HPDE6-E6E7 (cell line): Measurements from ENCODE around the gene TMEM163.
"Not testable (repeated sequence)": the region's sequence is repeated elsewhere in the genome, so short reads cannot be mapped to it uniquely, and the experiment has no call there.

Experiments
- DNase-seq: peaks from one replicate; pipeline ENCODE4 v3.0.0; 2011; ENCODE audit warnings: missing footprints; ENCODE audit errors: extremely low spot score

The TMEM163 gene

DNA sequence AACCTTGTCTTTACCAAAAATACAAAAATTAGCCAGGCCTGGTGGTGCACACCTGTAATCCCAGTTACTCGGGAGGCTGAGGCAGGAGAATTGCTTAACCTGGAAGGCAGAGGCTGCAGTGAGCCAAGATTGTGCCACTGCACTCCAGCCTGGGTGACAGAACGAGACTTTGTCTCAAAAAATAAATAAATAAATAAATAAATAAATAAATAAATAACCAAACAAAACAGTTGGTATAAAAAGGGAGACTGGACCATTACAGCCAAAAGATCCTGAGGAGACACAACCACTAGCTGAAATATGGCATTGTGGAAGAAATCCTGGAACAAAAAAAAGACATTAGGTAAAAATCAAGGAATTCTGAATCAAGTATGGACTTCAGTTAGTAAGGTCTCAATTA is 4.9 kb upstream of the TMEM163 start:
- DNase-seq, result not testable (repeated sequence)

DNA sequence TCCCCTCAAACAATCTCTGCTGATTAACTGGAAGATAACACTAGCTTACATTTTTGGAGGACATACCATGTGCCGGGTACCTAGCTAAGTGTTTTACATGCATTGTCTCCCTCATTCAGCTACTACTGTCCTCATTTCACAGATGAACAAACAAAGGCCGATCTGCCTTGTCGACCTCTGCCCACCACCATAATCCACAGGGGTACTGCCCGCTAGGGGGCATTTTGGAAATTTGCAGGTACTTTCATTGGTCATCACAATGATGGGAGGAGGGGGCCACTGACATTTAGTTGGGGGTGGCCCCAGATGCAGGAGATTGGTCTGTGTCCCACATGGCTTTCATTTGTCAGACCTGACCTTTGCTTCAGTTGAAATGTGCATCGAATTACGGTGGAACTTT is 3.9 kb upstream of the TMEM163 start:
- DNase-seq, result no peak

DNA sequence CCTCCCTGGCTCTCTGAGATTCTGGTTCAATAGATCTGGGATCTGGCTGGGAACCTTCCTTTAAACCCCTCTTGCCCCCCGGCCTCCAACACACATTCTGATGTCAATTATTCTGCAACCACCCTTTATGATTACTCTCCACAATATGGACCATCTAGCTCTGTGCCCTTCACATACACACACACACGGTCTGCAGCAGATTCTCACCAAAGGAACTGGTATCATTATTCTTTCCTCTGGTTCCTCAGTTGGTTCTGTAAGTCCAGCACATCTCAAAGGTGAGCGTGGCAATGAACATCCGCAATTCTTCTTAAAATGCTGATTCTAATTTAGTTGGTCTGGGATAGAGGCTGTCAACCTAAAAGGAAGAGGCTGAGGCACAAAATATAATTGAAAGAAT is 2.8 kb upstream of the TMEM163 start:
- no peak for DNase-seq

DNA sequence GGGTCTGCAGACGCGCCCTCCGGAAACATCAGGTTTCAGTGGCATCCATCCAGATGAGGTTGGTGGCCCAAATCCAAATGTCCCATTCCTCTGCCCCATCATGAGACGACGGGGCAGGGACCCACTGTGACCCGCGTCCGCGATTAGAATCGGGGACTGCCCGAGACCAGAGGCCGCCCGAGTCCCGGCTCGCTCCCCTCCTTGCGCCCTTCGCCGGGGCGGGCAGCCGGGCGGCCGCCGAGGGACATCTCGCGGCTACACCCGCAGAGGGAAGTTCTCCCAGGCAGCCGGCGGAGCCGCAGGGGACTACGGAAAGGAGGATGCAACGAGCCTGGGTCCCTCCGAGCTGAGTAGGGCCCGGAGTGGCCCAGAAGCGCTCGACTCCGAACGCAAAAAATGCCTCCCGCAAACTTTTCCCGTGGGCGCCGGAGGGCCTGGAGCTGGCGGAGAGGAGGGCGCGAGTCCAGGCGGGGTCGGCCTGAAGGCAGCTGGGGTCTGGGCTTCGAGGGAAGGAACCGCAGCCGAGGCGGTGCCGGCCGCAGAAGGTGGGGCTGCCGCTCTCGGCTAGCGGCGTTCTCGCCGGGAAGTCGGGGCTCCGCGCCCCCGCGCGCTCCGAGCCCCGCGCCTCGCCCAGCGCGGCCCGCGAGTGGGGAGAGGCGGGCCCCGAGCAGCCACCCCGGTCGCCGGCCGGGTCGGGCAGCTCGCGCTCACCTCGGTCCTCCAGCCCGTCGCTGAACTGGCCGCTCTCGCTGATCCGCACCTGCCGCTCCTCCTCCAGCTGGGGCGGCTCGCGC is 580 bp downstream of the TMEM163 start:
- DNase-seq, result no peak

DNA sequence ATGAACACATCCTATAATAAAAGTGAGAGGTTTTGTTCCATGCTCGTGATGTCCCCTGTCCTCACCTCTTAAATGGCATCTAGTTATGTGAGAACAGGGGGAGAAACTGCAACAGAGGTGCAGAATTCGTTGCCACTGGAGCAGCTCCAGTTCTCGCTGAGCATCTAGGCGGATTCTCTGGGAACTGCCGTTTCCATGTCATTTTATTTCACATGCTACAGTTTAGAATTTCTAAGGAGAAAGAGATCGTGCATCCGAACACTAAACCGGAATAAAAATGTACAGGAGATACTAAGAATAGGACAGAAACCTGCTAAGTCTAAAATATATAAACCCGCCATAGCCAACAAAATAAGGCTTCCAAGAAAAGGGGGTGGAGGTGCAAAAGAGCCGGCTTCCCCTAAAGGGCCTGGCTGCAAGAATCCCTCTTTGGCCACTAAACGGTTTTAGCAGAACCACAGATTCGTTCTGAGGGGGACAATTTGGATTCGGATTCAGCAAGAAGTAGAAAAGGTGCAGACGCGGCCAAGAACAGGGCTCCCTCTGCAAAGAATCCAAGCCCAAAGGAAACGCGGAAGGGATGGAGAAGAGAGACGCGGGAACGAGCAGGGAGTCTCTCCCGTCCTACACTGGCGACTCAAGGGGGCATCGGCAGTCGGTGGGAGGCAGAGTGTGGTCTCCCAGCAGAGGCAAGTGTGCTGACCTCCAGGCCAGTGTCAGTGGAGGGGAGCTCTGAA is 1.3 kb downstream of the TMEM163 start:
- no peak for DNase-seq

DNA sequence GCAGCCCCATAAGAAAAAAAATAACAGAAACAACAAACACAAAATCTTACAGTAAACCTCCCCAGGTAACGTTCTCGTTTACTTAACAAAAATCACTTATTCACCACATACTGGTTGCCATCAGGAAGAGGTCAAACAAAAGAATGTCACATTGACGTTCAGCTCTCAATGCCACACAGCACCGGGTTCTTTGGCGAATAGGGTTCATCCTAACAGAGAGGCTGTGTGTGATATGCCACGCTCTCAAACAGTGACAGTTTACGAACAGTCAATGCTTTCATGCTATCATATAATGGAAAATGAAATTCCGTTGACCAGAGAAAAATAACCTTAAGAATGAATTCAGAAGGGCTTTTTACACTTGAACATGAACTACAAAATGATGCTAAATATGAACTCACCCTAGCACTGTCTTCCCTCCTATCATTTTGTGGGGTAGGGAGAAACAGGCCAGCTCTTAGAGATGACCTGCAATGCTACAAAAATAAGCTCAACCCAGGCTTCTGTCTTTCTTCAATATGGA is 2.0 kb downstream of the TMEM163 start:
- no peak for DNase-seq

DNA sequence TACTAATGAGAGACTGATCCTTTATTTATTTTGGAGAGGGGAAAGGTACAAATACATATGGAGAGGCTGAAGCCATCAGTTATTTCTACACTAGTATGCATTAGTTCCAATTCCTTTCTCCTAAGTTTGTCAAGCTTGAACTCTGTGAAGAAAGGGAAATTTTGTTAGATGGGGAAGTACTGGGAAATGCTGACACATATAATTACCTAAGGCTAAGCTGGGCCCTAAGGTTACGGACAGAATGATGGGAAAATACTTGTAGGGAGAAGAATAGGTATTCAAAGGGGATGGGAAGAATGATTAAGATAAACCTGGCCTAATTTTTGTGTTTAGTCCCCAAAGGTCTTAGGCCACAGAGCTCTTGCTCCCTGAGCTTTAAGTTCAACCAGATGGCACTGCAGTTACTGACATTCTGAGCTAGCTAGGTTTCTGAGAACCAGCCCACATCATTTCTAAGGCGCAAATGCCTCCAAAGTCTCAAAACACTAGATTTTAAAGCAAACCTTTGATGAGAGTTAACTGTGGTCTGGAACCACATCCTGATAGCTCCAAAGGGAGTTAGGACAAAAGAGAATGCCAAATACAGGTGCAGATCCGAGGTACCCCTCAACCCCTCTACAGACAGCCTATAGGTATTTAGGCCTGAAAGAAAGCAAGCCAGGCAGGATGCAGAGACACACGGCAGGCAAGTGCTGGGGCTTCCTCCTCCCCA is 2.7 kb downstream of the TMEM163 start:
- DNase-seq, result no peak

DNA sequence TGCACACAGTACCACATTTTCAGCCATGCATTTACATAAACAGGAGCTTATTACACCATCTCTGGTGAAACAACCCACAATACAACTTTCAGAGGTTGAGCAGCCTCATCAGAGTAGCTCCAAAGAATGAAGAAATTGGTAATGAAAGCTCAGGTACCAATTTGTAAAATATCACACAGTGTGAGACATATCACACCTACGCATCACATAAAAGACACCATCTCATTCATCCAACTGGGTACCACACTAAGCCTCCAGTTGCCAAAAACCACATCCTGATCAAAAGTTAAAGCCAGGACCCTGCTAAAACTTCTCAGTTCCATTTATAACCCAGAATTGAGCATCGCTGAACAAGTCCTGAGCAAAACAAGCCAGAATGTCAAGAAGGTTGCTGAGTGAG is 4.6 kb downstream of the TMEM163 start:
- DNase-seq, result no peak

DNA sequence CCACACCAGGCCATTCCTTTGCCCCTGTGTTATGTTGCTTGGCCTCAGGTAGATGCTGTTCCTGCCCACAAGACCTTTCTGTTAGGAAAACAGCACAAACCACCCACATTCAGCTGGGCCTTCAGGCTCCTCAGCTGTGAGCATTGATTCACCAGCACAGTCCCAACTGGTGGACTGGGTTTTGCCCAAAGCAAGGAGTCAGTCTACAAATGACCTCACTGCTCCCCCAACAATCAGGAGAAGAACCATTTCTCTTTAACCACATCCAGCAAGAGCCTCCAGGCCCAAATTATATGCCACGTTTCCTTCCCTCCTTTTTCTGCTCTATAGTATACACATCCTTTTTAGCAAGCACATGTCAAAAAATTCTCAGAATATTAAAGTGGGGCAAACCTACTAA is 5.2 kb downstream of the TMEM163 start:
- DNase-seq, result no peak

DNA sequence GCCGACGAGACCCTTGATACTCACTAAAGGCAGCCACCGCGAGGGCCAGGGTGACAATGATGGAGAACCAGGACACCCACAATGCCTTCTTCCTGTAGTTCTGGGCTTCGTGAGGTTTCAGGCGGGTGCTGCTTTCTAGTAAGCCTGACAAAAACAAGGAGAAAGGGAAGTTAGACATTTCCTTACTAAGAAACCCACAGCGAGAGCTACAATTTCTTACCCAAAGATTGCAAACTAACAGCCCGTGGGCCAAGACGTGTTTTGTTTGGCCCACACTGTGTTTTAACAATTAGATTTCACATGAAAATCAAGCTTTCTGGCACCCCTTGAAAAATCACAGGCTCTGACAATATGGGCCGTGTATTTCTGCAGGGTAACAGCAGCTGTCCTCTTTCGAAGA is 5.6 kb downstream of the TMEM163 start:
- no peak for DNase-seq

DNA sequence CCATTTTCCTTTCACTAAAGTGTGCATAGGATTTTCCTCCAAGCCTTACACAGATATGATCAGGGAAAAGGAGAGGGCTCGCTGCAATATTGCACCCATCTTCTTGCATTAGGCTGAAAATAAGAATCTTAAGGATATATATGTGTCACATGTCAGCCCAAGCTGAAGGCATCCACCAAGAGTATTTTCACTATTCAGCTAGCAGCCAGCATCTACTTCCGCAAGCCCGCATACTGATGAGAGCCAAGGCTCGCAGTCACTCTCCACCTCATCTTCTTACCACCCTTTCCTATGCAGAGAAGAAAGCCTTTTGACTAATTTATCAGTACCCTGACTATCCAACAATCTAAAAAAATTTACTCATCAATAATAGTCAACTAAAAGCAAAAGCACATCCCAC is 6.1 kb downstream of the TMEM163 start:
- no peak for DNase-seq

DNA sequence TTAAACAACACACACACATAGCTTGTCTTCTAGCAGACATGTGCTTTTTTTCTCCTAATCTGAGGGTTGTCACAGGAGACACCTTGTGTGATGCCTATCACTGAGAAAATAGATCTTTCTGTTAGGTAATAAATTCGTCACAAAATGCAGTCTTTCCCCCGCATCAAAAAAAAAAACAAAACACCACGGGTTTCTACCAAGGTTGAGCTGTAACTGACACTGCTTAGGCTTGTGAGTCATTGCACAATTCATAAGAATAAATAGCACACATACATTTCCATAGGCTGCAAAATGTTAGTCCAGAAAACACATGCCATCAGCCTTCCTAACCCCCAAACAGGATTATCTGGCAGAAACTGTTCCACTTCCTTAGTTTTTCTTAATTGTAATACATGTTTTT is 6.5 kb downstream of the TMEM163 start:
- DNase-seq, result no peak

DNA sequence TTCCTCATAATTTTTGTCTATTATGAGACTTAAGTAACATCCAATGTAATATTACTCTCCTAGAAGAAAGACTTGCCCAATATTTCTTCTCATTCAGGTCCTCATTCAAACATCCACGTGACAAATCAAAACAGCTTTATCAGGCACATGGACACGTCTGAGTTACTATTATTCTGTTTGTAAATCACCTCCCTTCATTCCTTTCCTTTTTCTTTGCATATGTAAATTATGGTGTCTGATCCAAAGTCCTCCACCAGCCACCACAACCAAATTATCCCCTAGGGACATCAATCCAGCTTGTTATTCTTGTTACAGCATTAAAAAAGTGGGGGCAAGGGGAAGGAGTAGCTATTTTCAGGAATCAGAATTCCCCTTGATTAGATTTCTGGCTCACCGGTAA is 7.1 kb downstream of the TMEM163 start:
- DNase-seq, result no peak

DNA sequence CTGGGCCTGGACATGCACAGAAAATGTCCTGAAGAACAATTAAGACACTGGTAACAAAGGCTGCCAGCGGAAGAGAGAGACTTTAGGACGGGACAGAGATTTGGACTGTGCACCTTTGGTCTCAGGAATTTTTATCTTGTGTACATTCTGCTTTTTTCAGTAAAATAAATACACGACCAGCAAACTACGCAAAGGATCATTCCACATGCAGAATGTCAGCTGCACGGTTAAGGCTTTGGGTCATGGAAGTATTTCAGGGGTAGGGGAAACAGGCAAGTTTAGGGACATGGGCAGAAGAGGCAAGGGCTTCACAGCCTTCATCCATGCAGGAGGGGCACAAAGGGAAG is 11.5 kb downstream of the TMEM163 start:
- no peak for DNase-seq

DNA sequence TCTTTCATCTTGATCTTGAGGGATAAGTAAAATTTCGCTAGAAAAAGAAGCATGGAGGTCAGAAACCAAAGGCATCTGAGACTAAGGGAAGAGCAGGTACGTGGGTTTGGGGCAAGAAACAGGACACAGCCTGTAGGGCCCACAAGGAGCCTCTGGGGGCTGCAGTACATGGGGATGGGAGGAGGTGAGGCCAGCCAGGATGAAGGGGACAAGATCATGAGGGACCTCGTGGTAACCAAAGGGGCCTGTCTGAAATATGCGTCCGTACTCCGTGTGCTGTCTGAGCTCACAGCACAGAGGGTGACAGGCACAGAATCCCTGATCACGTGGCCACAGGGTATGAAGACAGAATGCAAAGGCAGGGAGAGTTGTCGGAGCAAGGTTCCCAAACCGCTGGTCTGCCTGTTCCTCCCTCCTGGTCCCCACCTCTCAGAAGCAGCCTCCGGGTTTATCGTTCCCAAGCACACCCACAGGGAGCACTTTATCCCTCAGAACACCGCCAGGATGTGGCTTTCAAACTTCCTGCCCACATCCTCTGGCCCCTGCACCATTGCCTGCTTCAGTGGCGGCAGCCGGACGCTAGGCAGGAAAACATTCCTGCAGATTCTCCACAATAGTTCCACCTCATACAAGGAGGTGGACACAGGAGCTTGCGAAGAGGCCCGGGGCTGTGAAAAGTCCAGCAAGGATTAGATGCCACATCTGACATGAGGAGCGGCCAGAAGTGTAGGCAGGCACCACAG is 12.0 kb downstream of the TMEM163 start:
- no peak for DNase-seq

DNA sequence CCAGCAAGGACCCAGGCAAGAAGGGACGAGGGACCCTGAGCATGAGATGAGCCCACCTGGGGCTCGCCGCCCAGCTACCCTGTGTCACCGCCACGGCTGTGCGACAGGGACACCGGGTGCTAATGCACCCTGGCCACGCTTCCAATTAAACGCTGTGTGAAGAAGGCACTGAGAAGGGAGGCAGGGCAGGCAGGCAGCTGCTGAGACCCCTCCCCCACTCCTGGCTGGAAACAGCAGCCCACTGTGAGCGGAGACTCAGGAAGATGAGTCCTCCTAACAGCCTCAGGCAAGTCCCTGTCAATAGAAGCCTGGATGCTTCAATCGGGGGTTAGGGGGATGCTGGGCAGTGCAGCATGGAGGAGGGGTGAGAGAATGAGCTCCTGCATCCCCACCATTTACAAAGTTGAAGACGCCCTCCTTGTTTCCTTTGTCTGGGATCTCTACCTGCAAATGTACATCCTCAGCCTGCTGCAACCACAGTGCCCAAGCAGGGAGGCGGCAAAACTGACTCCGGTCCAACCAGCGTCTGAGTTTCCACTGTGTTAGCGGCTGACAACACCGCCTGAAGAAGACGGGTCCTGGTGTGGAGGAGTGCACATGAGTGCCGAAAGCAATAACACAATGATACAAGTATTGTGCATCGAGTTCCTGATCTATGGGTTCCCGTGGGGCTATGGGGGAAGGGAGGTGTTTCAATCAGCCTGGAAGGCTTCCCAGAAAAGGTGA is 12.8 kb downstream of the TMEM163 start:
- DNase-seq, result no peak

DNA sequence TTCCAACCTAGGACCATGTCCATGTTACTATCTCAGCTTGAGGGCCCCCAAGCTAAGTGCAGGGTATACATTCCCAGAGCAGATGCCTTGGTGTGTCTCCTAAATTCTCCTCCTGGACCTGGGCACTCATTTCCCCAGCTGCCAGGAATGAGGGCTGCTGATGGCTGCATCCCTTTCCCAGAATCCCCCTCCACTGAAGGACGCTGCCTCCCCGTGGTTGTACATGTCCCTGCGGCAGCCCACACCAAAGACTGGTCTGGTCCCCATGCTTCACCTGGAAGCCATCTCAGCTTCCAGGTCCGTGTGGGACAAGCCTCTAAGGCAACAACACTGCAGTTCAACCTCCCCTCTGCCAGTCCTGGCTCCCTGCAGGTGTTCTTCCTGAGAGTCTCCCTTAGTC is 14.6 kb downstream of the TMEM163 start:
- no peak for DNase-seq

DNA sequence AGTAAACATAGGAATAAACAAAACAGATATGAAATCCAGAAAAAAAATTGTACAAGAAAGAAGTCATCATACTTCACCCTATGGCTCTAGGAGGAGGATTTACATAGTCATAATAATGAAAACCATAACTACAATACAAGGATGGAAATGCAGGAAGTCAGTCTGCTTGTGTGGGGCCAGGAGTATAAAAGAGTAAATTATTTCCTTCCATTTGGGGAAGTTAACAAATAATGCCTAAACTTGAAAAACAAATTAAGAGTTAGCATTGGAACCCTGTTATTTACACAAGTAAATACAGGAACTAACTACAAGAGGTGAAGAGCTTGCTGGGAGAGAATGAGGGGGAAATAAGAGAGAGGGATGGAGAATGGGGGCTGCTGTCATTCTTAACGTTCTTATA is 15.4 kb downstream of the TMEM163 start:
- DNase-seq, result no peak

DNA sequence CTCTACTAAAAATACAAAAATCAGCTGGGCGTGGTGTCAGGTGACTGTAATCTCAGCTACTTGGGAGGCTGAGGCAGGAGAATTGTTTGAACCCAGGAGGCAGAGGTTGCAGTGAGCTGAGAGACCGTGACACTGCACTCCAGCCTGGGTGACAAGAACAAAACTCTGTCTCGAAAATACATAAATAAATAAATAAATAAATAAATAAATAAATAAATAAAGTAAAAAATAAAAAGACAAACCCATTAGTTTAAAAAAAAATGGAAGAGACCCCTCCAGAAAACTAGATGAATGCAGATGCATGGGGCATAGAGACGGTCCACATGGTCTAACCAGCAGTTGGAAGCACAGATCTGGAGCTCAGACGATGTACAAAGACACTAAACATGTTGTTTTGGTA is 18.1 kb downstream of the TMEM163 start:
- no peak for DNase-seq

DNA sequence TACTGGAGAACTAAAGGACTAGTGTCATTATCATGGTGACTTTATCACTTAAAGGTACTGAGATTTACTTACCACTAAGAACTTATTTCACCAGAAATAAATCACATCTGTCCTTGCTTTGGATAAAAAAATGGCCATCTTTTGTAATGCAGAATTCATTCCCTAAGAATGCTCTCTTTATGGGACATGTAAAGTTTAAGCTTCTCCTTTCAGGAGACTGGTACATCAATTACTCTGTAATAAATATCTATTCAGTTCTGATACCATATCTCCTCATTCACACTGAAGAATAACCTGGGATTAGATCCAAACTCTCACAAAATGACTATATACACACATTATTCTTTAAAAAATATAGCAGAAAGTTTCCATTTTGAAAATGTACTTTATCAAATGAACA is 24.4 kb downstream of the TMEM163 start:
- no peak for DNase-seq
